HCT116 (cell line): ENCODE data around the gene USP48. TPM values are rescaled to one million over a fixed set of nuclear protein-coding genes. Genes with fewer than 3 reads are reported as not detected.
"Not testable (repeated sequence)": the region's sequence is repeated elsewhere in the genome, so short reads cannot be mapped to it uniquely, and the experiment has no call there.

ENCODE experiments used
- ATAC-seq: fragments of 200-7000 bp; cut with Tn5 transposase; 2 replicates; pipeline ENCODE4 v1.9.1; 2020; ENCODE audit warnings: mild to moderate bottlenecking, moderate library complexity
- BruUV-seq: library from RNA; stranded (reverse); fragments of 400-500 nt; replicated peaks from 2 replicates; lab custom pipeline; 2021; lab: Mats Ljungman, UMichigan
- CTCF ChIA-PET: fragments of 300-600 bp; sonication (Branson Sonifier 250); formaldehyde crosslinking; loops from one replicate; lab custom pipeline; 2021; ENCODE audit warnings: antibody characterized with exemption; lab: Charles Lee
- POLR2A ChIA-PET: fragments of 300-600, 350-600 bp; sonication (Branson Sonifier 250); formaldehyde crosslinking; loops from one replicate; lab custom pipeline; 2021; ENCODE audit warnings: antibody characterized with exemption; lab: Charles Lee
- RAD21 ChIA-PET, 2 experiments: fragments of 300-600 bp; sonication (Branson Sonifier 250); formaldehyde crosslinking; loops; one replicate each; lab custom pipeline; 2023; ENCODE audit warnings: low total read pairs in 2 of 2; ENCODE audit not compliant: uncharacterized antibody in 2 of 2, unreplicated experiment in 2 of 2, low non-redundant PET in 1 of 2; lab: Charles Lee
- DNase-seq: peaks from one replicate; pipeline ENCODE4 v3.0.0-alpha.2; 2010; ENCODE audit warnings: low read depth, low spot score
- H2AFZ ChIP-seq: fragments of 200-600 bp; shearing (Covaris generic), sonication (generic); 2 replicates; pipeline ENCODE4 v1.6.1; 2017; ENCODE audit warnings: low read depth, mixed run types, mixed read lengths, antibody characterized with exemption, low read length; ENCODE audit not compliant: poor library complexity, severe bottlenecking
- H3K27ac ChIP-seq: 2 replicates; pipeline ENCODE4 v1.5.1; 2012; ENCODE audit warnings: low read depth, low read length
- H3K27me3 ChIP-seq: fragments of 200-600 bp; sonication (generic); 2 replicates; pipeline ENCODE4 v1.6.1; 2016; ENCODE audit warnings: mixed run types, low read length, mixed read lengths; ENCODE audit not compliant: insufficient read depth
- H3K36me3 ChIP-seq, 2 experiments: fragments of 200-500 bp in 1 of 2; fragments of 200-600 bp in 1 of 2; sonication (Bioruptor generic) in 1 of 2; sonication (generic) in 1 of 2; 2 replicates each; pipeline versions ENCODE4 v1.5.1 to v1.6.1; 2014 to 2016; ENCODE audit warnings: low read length in 2 of 2, inconsistent platforms in 1 of 2, mixed read lengths in 1 of 2, mixed run types in 1 of 2; ENCODE audit not compliant: insufficient read depth in 2 of 2, control insufficient read depth in 1 of 2
- H3K4me1 ChIP-seq, 2 experiments: fragments of 200-600 bp in 1 of 2; sonication (generic) in 1 of 2; 2 replicates each; pipeline versions ENCODE4 v1.5.1 to v1.6.1; 2012 to 2017; ENCODE audit warnings: low read length in 2 of 2, inconsistent platforms in 1 of 2, mild to moderate bottlenecking in 1 of 2, mixed read lengths in 1 of 2, mixed run types in 1 of 2, moderate library complexity in 1 of 2; ENCODE audit not compliant: insufficient read depth in 2 of 2, control insufficient read depth in 1 of 2
- H3K4me2 ChIP-seq: fragments of 200-600 bp; sonication (generic); 2 replicates; pipeline ENCODE4 v1.6.1; 2017; ENCODE audit warnings: mixed run types, low read length, mixed read lengths
- H3K4me3 ChIP-seq, 2 experiments: fragments of 200-600 bp in 1 of 2; sonication (generic) in 1 of 2; replicated peaks in 1 of 2; 2 replicates each; pipeline ENCODE4 v1.5.1; 2011 to 2016; ENCODE audit warnings: low read length in 2 of 2, control low read depth in 1 of 2, low read depth in 1 of 2, mild to moderate bottlenecking in 1 of 2, mixed read lengths in 1 of 2, mixed run types in 1 of 2
- H3K79me2 ChIP-seq: fragments of 200-600 bp; sonication (generic); 2 replicates; pipeline ENCODE4 v1.6.1; 2017; ENCODE audit warnings: mild to moderate bottlenecking, mixed run types, low read length, moderate library complexity, mixed read lengths; ENCODE audit not compliant: insufficient read depth
- H3K9ac ChIP-seq: fragments of 200-600 bp; sonication (generic); 2 replicates; pipeline ENCODE4 v1.6.1; 2016; ENCODE audit warnings: low read length, mixed read lengths
- H3K9me2 ChIP-seq: fragments of 200-600 bp; sonication (generic), shearing (Covaris generic); 2 replicates; pipeline ENCODE4 v1.6.1; 2017; ENCODE audit warnings: mixed run types, mild to moderate bottlenecking, moderate library complexity; ENCODE audit not compliant: insufficient read depth
- H3K9me3 ChIP-seq, 2 experiments: fragments of 200-500 bp in 1 of 2; fragments of 200-600 bp in 1 of 2; sonication (Bioruptor generic) in 1 of 2; sonication (generic) in 1 of 2; 2 replicates each; pipeline ENCODE4 v1.6.1; 2014 to 2017; ENCODE audit warnings: low read length in 2 of 2, mixed read lengths in 2 of 2, inconsistent platforms in 1 of 2, low read depth in 1 of 2, mild to moderate bottlenecking in 1 of 2, mixed run types in 1 of 2, moderate library complexity in 1 of 2; ENCODE audit not compliant: control insufficient read depth in 1 of 2, insufficient read depth in 1 of 2
- H4K20me1 ChIP-seq: fragments of 200-600 bp; sonication (generic), shearing (Covaris generic); 2 replicates; pipeline ENCODE4 v1.6.1; 2017; ENCODE audit warnings: mixed run types, mild to moderate bottlenecking, moderate library complexity; ENCODE audit not compliant: insufficient read depth
- CEBPB ChIP-seq: IDR thresholded peaks from 2 replicates; pipeline ENCODE4 v1.6.1; 2012; ENCODE audit warnings: low read depth
- TCF7L2 ChIP-seq: IDR thresholded peaks from 2 replicates; pipeline ENCODE4 v1.7.0; 2011; ENCODE audit warnings: borderline replicate concordance, inconsistent platforms; ENCODE audit not compliant: insufficient read depth, insufficient read length; ENCODE audit errors: extremely low read depth
- intact Hi-C: fragments of 100-400 bp; cut with micrococcal nuclease; formaldehyde crosslinking; loops from 2 replicates; pipeline ENCODE4 v1.10.0; 2022
- total RNA-seq: library from RNA; stranded (reverse); gene quantifications from one replicate; pipeline ENCODE4 v1.2.1, GENCODE V29; 2021; ENCODE audit not compliant: unreplicated experiment
- TF ChIP-seq, protein P1 (sequence below): IDR thresholded peaks from 2 replicates; pipeline ENCODE4 v1.6.1; 2012; ENCODE audit warnings: low read depth

The USP48 gene
- total RNA-seq, 1 experiment from 2014 or later = 54.8 TPM

DNA sequence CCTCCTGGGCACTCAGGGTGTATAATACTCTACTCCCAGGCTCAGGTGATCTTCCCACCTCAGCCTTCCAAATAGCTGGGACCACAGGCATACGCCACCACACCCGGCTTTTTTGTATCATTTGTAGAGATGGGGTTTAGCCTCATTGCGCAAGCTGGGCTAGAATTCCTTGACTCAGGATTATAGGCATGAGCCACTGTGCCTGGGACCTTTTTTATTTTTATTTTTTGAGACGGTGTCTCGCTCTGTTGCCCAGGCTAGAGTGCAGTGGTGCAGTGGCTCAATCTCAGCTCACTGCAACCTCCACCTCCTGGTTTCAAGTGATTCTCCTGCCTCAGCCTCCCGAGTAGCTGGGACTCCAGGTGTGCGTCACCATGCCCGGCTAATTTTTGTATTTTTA is 15.8 kb downstream of the USP48 start:
- H3K9ac ChIP-seq, CTCF ChIA-PET, H3K4me2 ChIP-seq, RAD21 ChIA-PET, POLR2A ChIA-PET, H3K4me3 ChIP-seq, H3K9me2 ChIP-seq, H4K20me1 ChIP-seq, ATAC-seq, H3K27ac ChIP-seq, H3K36me3 ChIP-seq, DNase-seq, BruUV-seq, H3K27me3 ChIP-seq, H3K9me3 ChIP-seq, intact Hi-C loops, H2AFZ ChIP-seq: not testable (repeated sequence)
- TF ChIP-seq CEBPB = 0 out of 2 replicates have a peak, but pooled peaks have one; percentile 33
- peaks cover 22 to 24% of the 10 kb centered on the region in 2 experiments for H3K4me1 ChIP-seq
- H3K79me2 ChIP-seq = peaks cover 97% of the 10 kb centered on the region

DNA sequence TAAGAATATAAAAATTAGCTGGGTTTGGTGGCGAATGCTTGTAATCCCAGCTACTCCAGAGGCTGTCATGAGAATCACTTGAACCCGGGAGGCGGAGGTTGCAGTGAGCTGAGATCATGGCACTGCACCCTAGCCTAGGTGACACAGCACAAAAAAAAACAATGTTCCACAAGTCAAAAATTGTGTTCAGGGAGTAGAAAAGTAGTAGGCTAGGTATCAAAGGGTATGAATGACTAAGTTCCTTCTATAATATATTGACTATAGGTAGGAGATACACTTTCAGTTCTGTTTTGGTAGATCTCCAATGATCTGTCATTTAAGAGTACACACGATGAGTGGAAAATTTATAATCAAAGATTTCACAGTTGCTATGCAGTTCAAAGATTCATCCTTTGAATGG is 16.7 kb downstream of the USP48 start:
- Histone ChIP-seq H4K20me1 (no peaks in the 10 kb centered on the region), H3K9me2 (no peaks in the 10 kb centered on the region), H3K79me2 (peaks cover 97% of the 10 kb centered on the region), H3K4me3 (no peak overlapping the region), H2AFZ (no peak overlapping the region), H3K4me1 (peaks cover 22 to 24% of the 10 kb centered on the region in 2 experiments), H3K27me3 (no peaks in the 10 kb centered on the region), H3K27ac (no peak overlapping the region), H3K4me2 (no peak overlapping the region), H3K36me3 (no peaks in the 10 kb centered on the region), H3K9ac (no peak overlapping the region), H3K9me3 (no peaks in the 10 kb centered on the region)
- intact Hi-C loops = no loop called here
- ChIA-PET CTCF (no interaction called here), POLR2A (no interaction called here), RAD21 (no interaction called here)
- TF ChIP-seq, protein P1, sequence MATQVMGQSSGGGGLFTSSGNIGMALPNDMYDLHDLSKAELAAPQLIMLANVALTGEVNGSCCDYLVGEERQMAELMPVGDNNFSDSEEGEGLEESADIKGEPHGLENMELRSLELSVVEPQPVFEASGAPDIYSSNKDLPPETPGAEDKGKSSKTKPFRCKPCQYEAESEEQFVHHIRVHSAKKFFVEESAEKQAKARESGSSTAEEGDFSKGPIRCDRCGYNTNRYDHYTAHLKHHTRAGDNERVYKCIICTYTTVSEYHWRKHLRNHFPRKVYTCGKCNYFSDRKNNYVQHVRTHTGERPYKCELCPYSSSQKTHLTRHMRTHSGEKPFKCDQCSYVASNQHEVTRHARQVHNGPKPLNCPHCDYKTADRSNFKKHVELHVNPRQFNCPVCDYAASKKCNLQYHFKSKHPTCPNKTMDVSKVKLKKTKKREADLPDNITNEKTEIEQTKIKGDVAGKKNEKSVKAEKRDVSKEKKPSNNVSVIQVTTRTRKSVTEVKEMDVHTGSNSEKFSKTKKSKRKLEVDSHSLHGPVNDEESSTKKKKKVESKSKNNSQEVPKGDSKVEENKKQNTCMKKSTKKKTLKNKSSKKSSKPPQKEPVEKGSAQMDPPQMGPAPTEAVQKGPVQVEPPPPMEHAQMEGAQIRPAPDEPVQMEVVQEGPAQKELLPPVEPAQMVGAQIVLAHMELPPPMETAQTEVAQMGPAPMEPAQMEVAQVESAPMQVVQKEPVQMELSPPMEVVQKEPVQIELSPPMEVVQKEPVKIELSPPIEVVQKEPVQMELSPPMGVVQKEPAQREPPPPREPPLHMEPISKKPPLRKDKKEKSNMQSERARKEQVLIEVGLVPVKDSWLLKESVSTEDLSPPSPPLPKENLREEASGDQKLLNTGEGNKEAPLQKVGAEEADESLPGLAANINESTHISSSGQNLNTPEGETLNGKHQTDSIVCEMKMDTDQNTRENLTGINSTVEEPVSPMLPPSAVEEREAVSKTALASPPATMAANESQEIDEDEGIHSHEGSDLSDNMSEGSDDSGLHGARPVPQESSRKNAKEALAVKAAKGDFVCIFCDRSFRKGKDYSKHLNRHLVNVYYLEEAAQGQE = no peak
- TF ChIP-seq TCF7L2 = no peak
- ATAC-seq (no peak), DNase-seq (no peak)
- BruUV-seq = no TSS peak
